DOHH2 (cell line): ENCODE results near the gene CLCN2.

Experiments
- EZH2phosphoT487 ChIP-seq: fragments of 200-600 bp; sonication (generic); IDR thresholded peaks from 2 replicates; pipeline ENCODE4 v1.6.1; 2017; ENCODE audit warnings: borderline replicate concordance, mild to moderate bottlenecking, antibody characterized with exemption, low read length, moderate library complexity, mixed read lengths
- TF ChIP-seq, protein P1 (sequence below): fragments of 200-600 bp; sonication (generic); IDR thresholded peaks from one replicate; pipeline ENCODE4 v1.5.1; 2014; ENCODE audit warnings: antibody characterized with exemption, mild to moderate bottlenecking, low read depth, low read length; ENCODE audit not compliant: poor library complexity, severe bottlenecking

- TF ChIP-seq, protein P1, sequence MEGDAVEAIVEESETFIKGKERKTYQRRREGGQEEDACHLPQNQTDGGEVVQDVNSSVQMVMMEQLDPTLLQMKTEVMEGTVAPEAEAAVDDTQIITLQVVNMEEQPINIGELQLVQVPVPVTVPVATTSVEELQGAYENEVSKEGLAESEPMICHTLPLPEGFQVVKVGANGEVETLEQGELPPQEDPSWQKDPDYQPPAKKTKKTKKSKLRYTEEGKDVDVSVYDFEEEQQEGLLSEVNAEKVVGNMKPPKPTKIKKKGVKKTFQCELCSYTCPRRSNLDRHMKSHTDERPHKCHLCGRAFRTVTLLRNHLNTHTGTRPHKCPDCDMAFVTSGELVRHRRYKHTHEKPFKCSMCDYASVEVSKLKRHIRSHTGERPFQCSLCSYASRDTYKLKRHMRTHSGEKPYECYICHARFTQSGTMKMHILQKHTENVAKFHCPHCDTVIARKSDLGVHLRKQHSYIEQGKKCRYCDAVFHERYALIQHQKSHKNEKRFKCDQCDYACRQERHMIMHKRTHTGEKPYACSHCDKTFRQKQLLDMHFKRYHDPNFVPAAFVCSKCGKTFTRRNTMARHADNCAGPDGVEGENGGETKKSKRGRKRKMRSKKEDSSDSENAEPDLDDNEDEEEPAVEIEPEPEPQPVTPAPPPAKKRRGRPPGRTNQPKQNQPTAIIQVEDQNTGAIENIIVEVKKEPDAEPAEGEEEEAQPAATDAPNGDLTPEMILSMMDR, result no peak
- TF ChIP-seq EZH2phosphoT487, result no peak
These were observed 6.0 kb downstream of the CLCN2 start for GRCh38 chr3:184355261-184356040.
